A549 (cell line): Measurements from ENCODE around the gene CLEC16A.

Source experiments
- ATOH8 ChIP-seq: fragments of 250-450 bp; sonication (Bioruptor Pico); IDR thresholded peaks from 2 replicates; pipeline ENCODE4 v1.5.0; 2020; ENCODE audit warnings: low read depth, mild to moderate bottlenecking, moderate library complexity
- CEBPB ChIP-seq, 2 experiments: fragments of >200 bp in 1 of 2; sonication (Bioruptor Twin) in 1 of 2; formaldehyde crosslinking in 1 of 2; IDR thresholded peaks; 2 replicates each; pipeline ENCODE4 v1.6.1; 2012 to 2016
- CTCF ChIP-seq: fragments of >200 bp; sonication (Bioruptor Twin); formaldehyde crosslinking; IDR thresholded peaks from 3 replicates; pipeline ENCODE4 v1.5.1; 2016
- E2F6 ChIP-seq: IDR thresholded peaks from 2 replicates; pipeline ENCODE4 v1.6.1; 2012; ENCODE audit warnings: low read depth, borderline replicate concordance
- FOSB ChIP-seq: fragments of 250-450 bp; sonication (Bioruptor Pico); IDR thresholded peaks from 2 replicates; pipeline ENCODE4 v1.5.0; 2020; ENCODE audit warnings: mild to moderate bottlenecking, moderate library complexity
- MAZ ChIP-seq: fragments of 150-350 bp; IDR thresholded peaks from 2 replicates; pipeline ENCODE4 v1.6.1; 2014; ENCODE audit warnings: antibody characterized with exemption, low read depth, low read length, borderline replicate concordance
- PBX3 ChIP-seq: IDR thresholded peaks from 2 replicates; pipeline ENCODE4 v1.6.1; 2012
- POLR2A ChIP-seq: IDR thresholded peaks from 2 replicates; pipeline ENCODE4 v1.6.1; 2012; ENCODE audit warnings: mild to moderate bottlenecking, low read length
- RCOR1 ChIP-seq: fragments of 150-350 bp; IDR thresholded peaks from 2 replicates; pipeline ENCODE4 v1.6.1; 2014; ENCODE audit warnings: antibody characterized with exemption, low read length, low read depth
- REST ChIP-seq: fragments of 200-600 bp; sonication (generic); IDR thresholded peaks from 2 replicates; pipeline ENCODE4 v1.6.1; 2016; ENCODE audit warnings: antibody characterized with exemption, mild to moderate bottlenecking, moderate library complexity
- RNF2 ChIP-seq: fragments of 200-600 bp; sonication (generic); IDR thresholded peaks from 2 replicates; pipeline ENCODE4 v1.6.1; 2016; ENCODE audit warnings: low read depth, mild to moderate bottlenecking, antibody characterized with exemption, moderate library complexity, borderline replicate concordance
- ZC3H11A ChIP-seq: fragments of 450-650 bp; IDR thresholded peaks from 2 replicates; pipeline ENCODE4 v1.6.1; 2014; ENCODE audit warnings: antibody characterized with exemption, mild to moderate bottlenecking
- ZFP36 ChIP-seq: fragments of 450-650 bp; IDR thresholded peaks from 2 replicates; pipeline ENCODE4 v1.6.1; 2014; ENCODE audit warnings: borderline replicate concordance; ENCODE audit not compliant: partially characterized antibody

- TF ChIP-seq RNF2 (no peak), REST (no peak), POLR2A (no peak), PBX3 (no peak), CTCF (no peak), E2F6 (no peak), CEBPB (IDR thresholded peaks at IDR 0.05) (no peak), MAZ (no peak), ZFP36 (no peak), ZC3H11A (no peak), RCOR1 (no peak), ATOH8 (no peak), FOSB (CRISPR knock-in tag) (no peak)
These were observed 32.3 kb downstream of the CLEC16A start for GRCh38 chr16:10976634-10977033.
